CD14-positive monocyte (primary cell): Measurements from ENCODE around the gene PFN3. TPM values are rescaled to one million over a fixed set of nuclear protein-coding genes. Genes with fewer than 3 reads are reported as not detected.

Source experiments
- DNase-seq, 3 donors: peaks; one replicate each; pipeline ENCODE4 v3.0.0-alpha.2; 2011 to 2022
- H2AFZ ChIP-seq: 2 replicates; pipeline ENCODE4 v1.6.0; 2012; ENCODE audit warnings: mild to moderate bottlenecking, low read depth, low read length, inconsistent platforms; ENCODE audit not compliant: insufficient read depth, poor library complexity, severe bottlenecking
- H3K27ac ChIP-seq, 2 donors: 1 replicate in 1 of 2; 2 replicates in 1 of 2; pipeline ENCODE4 v1.5.1; 2012 to 2013; ENCODE audit warnings: low read length in 2 of 2, control low read depth in 1 of 2, inconsistent platforms in 1 of 2, low read depth in 1 of 2, mild to moderate bottlenecking in 1 of 2
- H3K27me3 ChIP-seq, 2 donors: one replicate each; pipeline versions ENCODE4 v1.6.0 to v1.6.1; 2011 to 2013; ENCODE audit warnings: low read length in 2 of 2; ENCODE audit not compliant: control insufficient read depth in 2 of 2, insufficient read depth in 2 of 2
- H3K36me3 ChIP-seq, 2 donors: replicated peaks in 1 of 2; 1 replicate in 1 of 2; 2 replicates in 1 of 2; pipeline versions ENCODE4 v1.5.1 to v1.6.1; 2012 to 2013; ENCODE audit warnings: low read length in 2 of 2, control low read depth in 1 of 2, inconsistent platforms in 1 of 2, mild to moderate bottlenecking in 1 of 2; ENCODE audit not compliant: insufficient read depth in 2 of 2, control insufficient read depth in 1 of 2
- H3K4me1 ChIP-seq, 2 donors: 1 replicate in 1 of 2; 2 replicates in 1 of 2; pipeline versions ENCODE4 v1.5.1 to v1.6.1; 2012 to 2013; ENCODE audit warnings: low read length in 2 of 2, control low read depth in 1 of 2, inconsistent platforms in 1 of 2, mild to moderate bottlenecking in 1 of 2, moderate library complexity in 1 of 2; ENCODE audit not compliant: insufficient read depth in 2 of 2, control insufficient read depth in 1 of 2
- H3K4me2 ChIP-seq: replicated peaks from 2 replicates; pipeline ENCODE3; 2012; ENCODE audit warnings: low read length, moderate library complexity, mild to moderate bottlenecking; ENCODE audit not compliant: poor library complexity, severe bottlenecking; ENCODE audit errors: extremely low read depth
- H3K4me3 ChIP-seq, 3 experiments: fragments of 200-600 bp in 1 of 3; sonication (generic) in 1 of 3; replicated peaks in 1 of 3; 1 replicate in 2 of 3; 2 replicates in 1 of 3; pipeline ENCODE4 v1.5.1; 2011 to 2013; ENCODE audit warnings: low read length in 3 of 3, mild to moderate bottlenecking in 3 of 3, control low read depth in 2 of 3, low read depth in 2 of 3, inconsistent platforms in 1 of 3, moderate library complexity in 1 of 3
- H3K79me2 ChIP-seq: 2 replicates; pipeline ENCODE4 v1.6.0; 2012; ENCODE audit warnings: mild to moderate bottlenecking, control low read depth, inconsistent platforms, low read length, moderate library complexity; ENCODE audit not compliant: insufficient read depth
- H3K9ac ChIP-seq: 2 replicates; pipeline ENCODE4 v1.6.0; 2017; ENCODE audit warnings: low read length, mild to moderate bottlenecking; ENCODE audit not compliant: insufficient read depth, poor library complexity, severe bottlenecking
- H3K9me3 ChIP-seq, 2 donors: replicated peaks in 1 of 2; 1 replicate in 1 of 2; 2 replicates in 1 of 2; pipeline versions ENCODE4 v1.5.1 to v1.6.1; 2012 to 2013; ENCODE audit warnings: low read length in 2 of 2, control low read depth in 1 of 2; ENCODE audit not compliant: control insufficient read depth in 1 of 2, insufficient read depth in 1 of 2
- H4K20me1 ChIP-seq: 2 replicates; pipeline ENCODE4 v1.6.0; 2012; ENCODE audit warnings: mild to moderate bottlenecking, low read length, control low read depth, moderate library complexity; ENCODE audit not compliant: insufficient read depth
- H3K27ac Mint-ChIP-seq, 7 donors: one replicate each; pipeline ENCODE4 v1.8.0; 2020; ENCODE audit warnings: mild to moderate bottlenecking in 7 of 7, mixed read lengths in 7 of 7, moderate library complexity in 6 of 7, inconsistent platforms in 2 of 7
- H3K27me3 Mint-ChIP-seq, 3 donors: one replicate each; pipeline ENCODE4 v1.8.0; 2021 to 2022; ENCODE audit warnings: low read depth in 3 of 3, mild to moderate bottlenecking in 3 of 3, mixed read lengths in 3 of 3, moderate library complexity in 3 of 3, inconsistent platforms in 1 of 3
- H3K36me3 Mint-ChIP-seq, 2 donors: one replicate each; pipeline ENCODE4 v1.8.0; 2020; ENCODE audit warnings: mixed read lengths in 2 of 2, inconsistent platforms in 1 of 2, mild to moderate bottlenecking in 1 of 2
- H3K4me1 Mint-ChIP-seq: one replicate; pipeline ENCODE4 v1.8.0; 2020; ENCODE audit warnings: mild to moderate bottlenecking, mixed read lengths
- H3K4me3 Mint-ChIP-seq, 2 donors: one replicate each; pipeline ENCODE4 v1.8.0; 2020; ENCODE audit warnings: mild to moderate bottlenecking in 2 of 2, mixed read lengths in 2 of 2, moderate library complexity in 1 of 2
- H3K9me3 Mint-ChIP-seq, 7 donors: one replicate each; pipeline ENCODE4 v1.8.0; 2020 to 2022; ENCODE audit warnings: mixed read lengths in 7 of 7, mild to moderate bottlenecking in 6 of 7, moderate library complexity in 6 of 7, inconsistent platforms in 2 of 7
- WGBS: methylation state at CpG from one replicate; pipeline ENCODE4 v1.1.5; 2013; ENCODE audit warnings: missing lambda C conversion rate; ENCODE audit not compliant: insufficient coverage; 5-methylcytosine and 5-hydroxymethylcytosine counted together
- intact Hi-C, 2 donors: fragments of 100-400 bp; cut with micrococcal nuclease; formaldehyde crosslinking; loops; one replicate each; pipeline versions ENCODE4 v1.15.0 to v1.15.1; 2023
- polyA plus RNA-seq, 3 donors: library from polyadenylated mRNA; depleted of rRNA in 1 of 3; unstranded in 2 of 3; stranded (reverse) in 1 of 3; fragments of 300-500 nt in 2 of 3; fragments of >200 nt in 1 of 3; fragmentation: Illumina TruSeq in 2 of 3; gene quantifications; 1 replicate in 2 of 3; 2 replicates in 1 of 3; pipeline ENCODE4 v1.2.3, GENCODE V29; 2012 to 2021
- TF ChIP-seq, protein P1 (sequence below): fragments of 200-600 bp; IDR thresholded peaks from one replicate; pipeline ENCODE4 v1.8.0; 2022; ENCODE audit warnings: antibody characterized with exemption, mild to moderate bottlenecking

PFN3 gene
- polyA plus RNA-seq, 3 donors, result not detected

DNA sequence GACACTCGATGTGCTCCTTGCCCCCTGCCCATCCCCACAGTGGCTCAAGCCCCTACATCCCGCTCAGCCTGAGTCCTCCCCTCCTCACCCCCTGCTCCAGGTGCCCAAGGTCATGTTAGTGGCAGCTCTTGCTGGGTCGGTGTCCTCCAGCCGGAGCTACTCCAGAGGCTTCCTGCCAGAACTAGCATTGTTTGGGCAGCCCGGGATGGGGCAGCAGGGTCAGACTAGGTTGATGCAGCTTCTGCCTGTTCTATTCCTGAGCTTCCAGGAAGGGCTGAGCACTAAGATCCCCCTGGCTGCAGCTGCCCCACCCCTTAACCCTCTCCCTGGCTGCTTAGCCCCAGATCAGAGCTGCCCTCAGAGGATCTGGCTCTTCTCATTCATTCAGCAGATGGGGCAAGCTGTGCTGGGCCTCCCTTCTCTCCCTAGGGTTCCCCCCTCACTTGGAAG lies 42.1 kb downstream of the PFN3 start:
- H3K4me3 Mint-ChIP-seq, result peak overlapping the region; percentile 89 to 95
- no peak for DNase-seq
- peaks cover 3 to 12% (median 7%) of the 10 kb centered on the region in 7 donors for H3K9me3 Mint-ChIP-seq
- Histone ChIP-seq H4K20me1 (peaks cover 51% of the 10 kb centered on the region), H2AFZ (peak overlapping the region; percentile 65), H3K79me2 (peaks cover 55% of the 10 kb centered on the region), H3K9ac (peak overlapping the region; percentile 81), H3K9me3 (peaks cover 0 to 7% of the 10 kb centered on the region in 2 donors), H3K4me1 (peaks cover 92 to 100% of the 10 kb centered on the region in 2 donors), H3K27me3 (no peaks in the 10 kb centered on the region), H3K4me2 (peak overlapping the region; percentile 96), H3K36me3 (peaks cover 2 to 6% of the 10 kb centered on the region in 2 donors), H3K4me3 (peak overlapping the region; percentile 61 to 96 (median 84)), H3K27ac (peak overlapping the region; percentile 58 to 87)
- H3K27ac Mint-ChIP-seq, result peak overlapping the region; percentile 80 to 96 (median 94)
- TF ChIP-seq, protein P1, sequence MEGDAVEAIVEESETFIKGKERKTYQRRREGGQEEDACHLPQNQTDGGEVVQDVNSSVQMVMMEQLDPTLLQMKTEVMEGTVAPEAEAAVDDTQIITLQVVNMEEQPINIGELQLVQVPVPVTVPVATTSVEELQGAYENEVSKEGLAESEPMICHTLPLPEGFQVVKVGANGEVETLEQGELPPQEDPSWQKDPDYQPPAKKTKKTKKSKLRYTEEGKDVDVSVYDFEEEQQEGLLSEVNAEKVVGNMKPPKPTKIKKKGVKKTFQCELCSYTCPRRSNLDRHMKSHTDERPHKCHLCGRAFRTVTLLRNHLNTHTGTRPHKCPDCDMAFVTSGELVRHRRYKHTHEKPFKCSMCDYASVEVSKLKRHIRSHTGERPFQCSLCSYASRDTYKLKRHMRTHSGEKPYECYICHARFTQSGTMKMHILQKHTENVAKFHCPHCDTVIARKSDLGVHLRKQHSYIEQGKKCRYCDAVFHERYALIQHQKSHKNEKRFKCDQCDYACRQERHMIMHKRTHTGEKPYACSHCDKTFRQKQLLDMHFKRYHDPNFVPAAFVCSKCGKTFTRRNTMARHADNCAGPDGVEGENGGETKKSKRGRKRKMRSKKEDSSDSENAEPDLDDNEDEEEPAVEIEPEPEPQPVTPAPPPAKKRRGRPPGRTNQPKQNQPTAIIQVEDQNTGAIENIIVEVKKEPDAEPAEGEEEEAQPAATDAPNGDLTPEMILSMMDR, result no peak
- intact Hi-C loops, result no loop called here
- peaks cover 0 to 5% (median 3%) of the 10 kb centered on the region in 3 donors for H3K27me3 Mint-ChIP-seq
- H3K4me1 Mint-ChIP-seq, result peaks cover 90% of the 10 kb centered on the region
- peaks cover 13 to 24% of the 10 kb centered on the region in 2 donors for H3K36me3 Mint-ChIP-seq
- WGBS, result 0% methylated on average over 5 of the region's 5 CpGs

DNA sequence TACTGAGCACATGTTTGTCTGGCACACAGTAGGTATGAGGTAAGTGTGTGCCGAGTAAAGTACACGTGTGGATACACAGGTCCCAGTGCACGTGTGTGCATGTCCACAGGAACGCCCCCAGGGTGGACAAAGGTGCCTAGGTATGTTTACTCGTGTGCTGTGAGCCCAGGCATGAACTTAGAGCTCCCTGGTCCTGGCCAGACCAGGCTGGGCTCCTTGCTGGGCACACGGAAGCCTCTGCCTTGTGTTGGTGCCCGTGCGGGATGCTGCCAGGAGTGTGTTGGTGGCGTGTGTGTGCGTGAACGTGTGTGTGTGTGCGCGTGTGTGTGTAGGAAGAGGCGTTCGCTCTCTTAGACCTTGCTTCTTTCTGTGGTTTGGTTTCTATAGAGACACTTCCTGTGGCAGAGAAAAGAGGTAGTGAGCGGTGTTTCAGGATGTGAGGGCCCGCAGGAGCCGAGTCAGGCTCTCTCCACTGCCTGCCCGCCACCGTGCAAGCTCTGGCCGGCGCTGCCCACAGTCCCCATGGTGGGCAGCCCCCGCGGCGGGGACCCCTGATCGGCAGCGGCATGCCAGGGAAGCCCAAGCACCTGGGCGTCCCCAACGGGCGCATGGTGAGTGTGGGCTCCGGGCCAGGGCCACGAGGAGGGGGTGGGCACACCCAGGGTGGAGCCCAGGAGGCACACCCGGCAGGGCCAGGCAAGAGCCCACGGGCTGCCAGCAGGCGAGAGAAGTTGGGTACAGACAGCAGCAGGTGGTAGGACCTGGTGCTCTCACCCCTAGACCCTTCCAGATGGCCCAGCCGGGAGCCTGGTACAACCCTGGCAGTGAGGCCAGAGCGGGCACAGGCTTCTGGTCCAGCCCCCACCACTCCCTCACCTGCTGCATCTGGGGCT lies 42.8 kb downstream of the PFN3 start, which contains the start of gene RGS14:
RGS14 (plus strand) TSS at position 466 of the 893 bp plus-strand sequence; CDS start at position 567, 101 bp downstream.
- Mint-ChIP-seq H3K27ac (peak within 1 kb of the TSS; percentile 86 to 96 (median 94)), H3K27me3 (peaks cover 0 to 5% (median 1%) of the 10 kb centered on the region in 3 donors), H3K4me3 (peak within 1 kb of the TSS; percentile 89 to 95), H3K9me3 (peaks cover 3 to 11% (median 7%) of the 10 kb centered on the region in 7 donors), H3K4me1 (peaks cover 91% of the 10 kb centered on the region), H3K36me3 (peaks cover 13 to 24% of the 10 kb centered on the region in 2 donors)
- peak within 1 kb of the TSS; percentile 96 for H3K4me2 ChIP-seq
- H3K9me3 ChIP-seq, result peaks cover 0 to 7% of the 10 kb centered on the region in 2 donors
- under 1% methylated on average over 34 of the region's 37 CpGs for WGBS
- intact Hi-C loops, result no loop called here
- H3K79me2 ChIP-seq, result peaks cover 48% of the 10 kb centered on the region
- peak; percentile 82 to 90 (median 87) for DNase-seq
- H3K4me3 ChIP-seq, result peak within 1 kb of the TSS; percentile 61 to 96 (median 84)
- peak within 1 kb of the TSS; percentile 81 for H3K9ac ChIP-seq
- H3K27me3 ChIP-seq, result no peaks in the 10 kb centered on the region
- H2AFZ ChIP-seq, result peak within 1 kb of the TSS; percentile 65
- H4K20me1 ChIP-seq, result peaks cover 44% of the 10 kb centered on the region
- peak within 1 kb of the TSS; percentile 58 to 87 for H3K27ac ChIP-seq
- H3K36me3 ChIP-seq, result peaks cover 2 to 6% of the 10 kb centered on the region in 2 donors
- TF ChIP-seq, protein P1, result no peak
- H3K4me1 ChIP-seq, result peaks cover 94 to 100% of the 10 kb centered on the region in 2 donors
